NCI-H146 (cell line): ENCODE measurements around the gene TMEM14A.
A peak's percentile ranks its signal among the peaks of the same experiment; 100 is the strongest.
"Not testable (repeated sequence)": the region's sequence is repeated elsewhere in the genome, so short reads cannot be mapped to it uniquely, and the experiment has no call there.

Source experiments
- DNase-seq: peaks from one replicate; lab custom pipeline; 2025; lab: John Stamatoyannopoulos, UW

TMEM14A gene, protein sequence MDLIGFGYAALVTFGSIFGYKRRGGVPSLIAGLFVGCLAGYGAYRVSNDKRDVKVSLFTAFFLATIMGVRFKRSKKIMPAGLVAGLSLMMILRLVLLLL

DNA sequence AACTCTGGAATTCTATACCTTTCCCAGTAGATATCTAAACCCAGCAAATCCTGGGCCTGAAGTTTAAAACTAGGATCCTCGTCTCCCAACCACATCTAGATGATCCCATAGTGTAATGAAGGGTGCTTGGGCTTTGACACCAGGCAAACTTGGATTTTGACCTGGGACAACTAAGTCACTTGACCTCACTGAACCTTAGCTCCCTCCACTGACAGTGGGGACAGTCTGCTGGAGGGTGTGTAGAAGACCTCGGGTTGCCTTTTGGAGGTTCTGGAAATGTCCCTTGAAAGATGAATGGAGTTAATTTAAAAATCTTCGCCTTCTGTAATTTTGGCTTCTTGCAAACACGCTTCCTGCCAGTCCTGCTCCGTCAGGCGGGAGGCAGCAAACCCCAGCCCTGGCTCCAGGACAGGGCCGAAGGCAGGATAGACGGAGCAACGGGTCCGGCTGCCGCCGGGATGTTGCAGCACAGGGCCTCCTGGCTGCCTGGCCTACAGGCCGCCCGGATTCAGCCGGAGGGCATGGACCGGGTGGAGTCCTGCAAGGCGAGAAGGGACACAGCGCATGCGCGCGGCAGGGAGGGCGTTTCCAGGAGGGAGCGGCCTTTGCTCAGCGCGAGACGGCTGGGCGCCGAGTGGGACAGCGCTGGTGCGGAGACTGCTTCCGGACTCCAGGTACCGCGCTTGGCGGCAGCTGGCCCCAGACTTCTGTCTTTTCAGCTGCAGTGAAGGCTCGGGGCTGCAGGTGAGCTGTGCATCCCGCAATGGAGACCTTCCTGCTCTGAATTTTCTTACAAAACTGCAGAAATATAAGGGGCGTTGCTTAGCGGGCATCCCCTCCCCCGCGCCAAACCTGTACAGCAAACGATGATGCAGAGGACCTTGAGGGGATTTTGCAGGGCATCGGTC, at the start of gene TMEM14A:
Gene TMEM14A, plus strand, starts transcription at position 612 of the 908 bp plus-strand sequence. CDS start 5,990 bp downstream, outside the sequence.
- DNase-seq, result peak; percentile 97

DNA sequence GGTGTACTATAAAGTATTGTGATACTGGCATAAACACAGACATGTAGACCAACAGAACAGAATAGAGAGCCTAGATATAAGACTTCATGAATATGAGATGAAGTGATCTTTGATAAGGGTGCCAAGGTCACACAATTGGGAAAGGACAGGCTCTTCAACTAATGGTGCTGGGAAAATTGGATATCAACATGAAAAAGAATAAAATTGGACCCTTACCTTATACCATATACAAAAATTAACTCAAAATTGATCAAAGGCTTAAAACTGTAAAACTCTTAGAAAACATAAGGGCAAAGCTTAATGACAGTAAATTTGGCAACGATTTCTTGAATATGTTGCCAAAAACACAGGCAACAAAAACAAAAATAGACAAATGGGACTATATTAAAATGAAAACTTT, 49.3 kb upstream of the TMEM14A start:
- no peak for DNase-seq

- DNase-seq, result no peak
These were observed 48.1 kb upstream of the TMEM14A start for GRCh38 chr6:52622810-52623209.

DNA sequence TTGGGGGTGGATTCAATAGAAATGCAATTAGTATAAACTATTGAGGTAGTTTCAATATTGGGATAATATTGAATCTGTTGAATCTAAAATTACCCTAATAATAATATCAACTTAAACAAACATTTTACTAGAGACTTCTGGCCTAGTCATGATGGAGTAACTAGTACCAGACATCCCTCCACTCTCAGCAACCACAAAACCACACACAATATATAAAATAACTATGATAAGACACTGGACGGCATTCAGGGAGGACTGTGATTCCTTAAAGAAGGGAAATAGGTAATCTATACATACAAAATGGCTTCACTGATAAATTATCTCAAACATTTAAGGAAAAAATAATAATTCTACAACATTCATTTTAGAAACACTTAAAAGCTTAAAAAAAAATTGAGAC, 38.9 kb upstream of the TMEM14A start:
- no peak for DNase-seq

DNA sequence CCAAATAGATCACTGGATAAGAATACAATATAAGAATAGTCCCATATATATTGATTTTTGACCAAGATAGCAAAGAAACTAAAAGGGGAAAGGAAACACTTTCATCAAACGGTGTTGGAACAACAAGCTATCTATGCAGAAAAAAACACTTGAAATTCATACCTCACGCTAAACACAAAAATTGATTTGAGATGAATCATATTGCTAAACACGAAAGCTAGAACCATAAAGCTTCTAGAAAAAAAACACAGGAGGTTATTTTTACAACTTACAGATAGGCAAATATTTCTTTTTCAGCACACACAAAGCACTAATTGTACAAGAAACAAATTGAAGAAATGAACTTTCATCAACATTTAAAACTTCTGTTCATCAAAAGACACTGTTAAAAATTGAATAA, 36.7 kb upstream of the TMEM14A start:
- no peak for DNase-seq

GRCh38 chr6:52635049-52635577, 35.8 kb upstream of the TMEM14A start:
- DNase-seq, result no peak

DNA sequence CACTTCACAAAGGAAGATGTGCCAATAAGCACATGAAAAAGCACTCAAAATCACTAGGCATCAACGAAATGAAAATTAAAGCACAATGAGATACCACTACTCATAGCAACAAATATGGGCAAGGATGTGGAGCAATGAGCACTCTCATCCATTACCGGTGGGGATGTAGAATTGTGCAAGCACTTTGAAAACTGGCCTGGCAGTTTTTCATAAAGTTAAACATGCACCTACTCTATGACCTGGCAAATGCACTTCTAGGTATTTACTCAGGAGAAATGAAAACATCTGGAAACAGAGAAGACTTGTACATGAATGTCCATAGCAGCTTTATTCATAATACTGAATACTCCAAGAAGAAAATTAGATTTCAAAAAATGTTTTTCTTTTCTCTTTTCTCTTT, 34.1 kb upstream of the TMEM14A start:
- DNase-seq, result no peak

DNA sequence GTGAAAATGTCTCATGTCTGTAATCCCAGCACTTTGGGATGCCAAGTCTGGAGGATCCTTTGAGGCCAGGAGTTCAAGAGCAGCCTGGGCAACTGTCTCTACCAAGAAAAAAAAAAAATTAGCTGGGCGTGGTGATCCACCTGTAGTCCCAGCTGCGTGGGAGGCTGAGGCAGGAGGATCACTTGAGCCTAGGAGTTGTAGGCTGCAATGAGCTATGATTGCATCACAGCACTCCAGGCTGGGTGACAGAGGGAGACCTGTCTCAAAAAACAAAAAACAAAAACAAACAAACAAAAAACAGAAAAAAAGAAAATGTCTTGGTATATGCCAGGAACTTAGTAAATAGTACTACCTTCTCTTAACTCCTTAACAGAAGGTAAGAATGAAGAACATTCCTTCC, 31.4 kb upstream of the TMEM14A start:
- peak; percentile 3 for DNase-seq

DNA sequence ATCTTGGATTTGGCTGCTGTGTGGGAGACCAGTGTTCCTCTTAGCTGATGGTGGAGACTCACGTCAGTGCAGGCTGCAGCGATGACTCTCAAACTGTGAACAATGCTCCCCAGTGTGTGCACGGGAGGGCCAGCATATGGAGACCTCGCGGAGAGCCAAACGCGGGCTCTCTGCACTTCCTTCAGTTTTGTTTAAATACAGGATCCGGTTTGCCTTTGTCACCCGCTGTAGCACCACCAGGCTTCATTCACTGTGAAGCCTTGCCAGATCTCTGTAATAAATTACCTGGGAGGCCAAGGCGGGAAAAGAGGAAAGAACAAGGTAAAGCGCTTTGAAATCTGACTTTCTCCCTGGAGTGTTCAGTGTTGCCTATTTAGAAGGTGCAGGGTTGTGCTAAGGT, 30.7 kb upstream of the TMEM14A start:
- DNase-seq, result peak; percentile 90

DNA sequence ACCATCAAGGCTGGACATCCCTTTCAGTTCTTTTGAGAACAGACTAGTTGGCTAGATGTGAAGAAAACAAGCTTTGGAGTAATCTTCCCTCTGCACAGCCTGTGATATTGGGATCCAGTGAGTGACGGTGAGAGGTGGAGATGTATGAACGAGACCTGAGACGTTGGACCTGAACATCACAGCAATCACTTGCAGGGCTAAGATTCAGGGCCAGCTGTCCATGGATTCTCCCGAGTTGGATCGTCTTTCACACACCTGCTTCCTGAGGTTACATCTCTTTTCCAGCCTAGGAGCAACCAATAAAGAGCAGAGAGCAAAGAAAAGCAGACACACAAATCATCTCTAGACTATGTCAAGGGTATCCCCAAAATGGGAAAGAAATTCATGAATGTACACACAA, 30.0 kb upstream of the TMEM14A start:
- DNase-seq, result peak; percentile 63

DNA sequence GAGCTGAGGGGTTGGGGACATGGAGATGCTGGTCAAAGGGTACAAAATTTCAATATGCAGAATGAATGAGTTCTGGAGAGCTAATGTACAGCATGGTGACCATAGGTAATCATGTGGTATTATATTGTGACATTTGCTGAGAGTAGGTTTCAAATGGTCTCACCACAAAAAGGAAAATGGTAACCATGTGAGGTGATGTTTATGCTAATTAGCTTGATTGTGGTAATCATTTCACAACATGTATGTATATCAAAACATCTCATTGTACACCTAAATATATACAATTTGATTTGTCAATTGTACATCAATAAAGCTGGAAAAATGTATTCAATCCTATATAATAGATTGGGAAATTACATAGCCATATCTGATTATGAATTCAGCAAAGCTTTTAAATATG, 29.5 kb upstream of the TMEM14A start:
- no peak for DNase-seq

DNA sequence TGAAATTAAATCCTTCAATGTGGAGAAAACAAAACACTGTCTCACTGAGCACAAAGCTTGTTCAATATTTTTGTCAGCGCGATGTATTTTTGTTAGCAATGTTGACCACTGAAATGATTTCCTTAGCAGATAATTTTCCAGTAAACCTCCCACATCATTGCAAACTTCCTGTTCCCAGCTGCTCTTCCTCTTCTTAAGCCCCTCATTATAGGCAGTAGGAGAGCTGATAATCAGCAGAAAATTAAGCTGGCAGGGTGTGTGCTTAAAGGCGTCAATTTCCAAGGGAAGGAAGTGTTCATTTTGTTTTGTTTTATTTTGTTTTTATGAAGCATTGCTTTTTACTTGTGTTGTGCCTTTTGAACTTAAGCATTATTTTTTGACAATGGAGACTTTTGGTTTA, 29.1 kb upstream of the TMEM14A start:
- DNase-seq, result peak; percentile 72

- peak; percentile 34 for DNase-seq
These were observed 28.5 kb upstream of the TMEM14A start for GRCh38 chr6:52642368-52642767.

DNA sequence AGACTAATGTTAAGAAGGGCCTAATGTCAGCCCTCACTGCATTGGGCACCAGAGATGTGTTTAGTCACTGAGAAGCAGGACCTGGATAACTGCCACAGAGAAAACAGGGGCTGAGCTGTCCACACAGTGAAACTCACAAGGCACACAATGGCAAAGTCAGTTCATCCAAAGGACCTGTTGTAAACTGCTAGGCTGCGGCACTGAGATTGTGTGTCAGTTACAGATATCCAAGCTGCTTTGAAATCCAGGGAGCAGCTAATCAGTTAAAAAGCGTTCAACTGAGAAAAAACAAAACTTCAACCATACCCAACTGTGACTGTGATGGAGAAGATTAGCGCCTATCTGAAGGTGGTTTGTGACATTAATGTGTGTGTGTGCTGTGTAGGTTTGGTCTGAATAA, 27.8 kb upstream of the TMEM14A start:
- no peak for DNase-seq

GRCh38 chr6:52644253-52644652, 26.7 kb upstream of the TMEM14A start:
- DNase-seq, result no peak

- DNase-seq, result no peak
These were observed 24.9 kb upstream of the TMEM14A start for GRCh38 chr6:52645976-52646375.

DNA sequence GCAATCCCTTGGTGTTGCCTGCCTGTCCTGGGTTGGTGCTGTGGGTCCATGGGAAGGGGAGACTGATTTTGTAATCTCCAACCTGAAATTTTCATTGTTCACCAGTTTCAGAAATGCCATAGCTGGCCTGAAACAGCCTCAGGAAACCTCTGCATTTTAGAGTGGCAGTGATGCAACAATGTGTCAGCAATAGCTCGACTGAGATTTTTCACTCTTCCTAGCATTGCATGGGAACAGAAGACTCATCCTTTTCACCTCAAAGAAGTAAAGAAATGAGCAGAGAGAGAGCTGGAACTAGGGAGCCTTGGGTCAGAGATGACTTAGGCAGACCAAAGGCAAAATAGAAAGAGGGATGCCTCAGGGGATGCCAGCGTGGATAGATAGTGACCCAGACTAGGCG, 23.7 kb upstream of the TMEM14A start:
- DNase-seq, result no peak

DNA sequence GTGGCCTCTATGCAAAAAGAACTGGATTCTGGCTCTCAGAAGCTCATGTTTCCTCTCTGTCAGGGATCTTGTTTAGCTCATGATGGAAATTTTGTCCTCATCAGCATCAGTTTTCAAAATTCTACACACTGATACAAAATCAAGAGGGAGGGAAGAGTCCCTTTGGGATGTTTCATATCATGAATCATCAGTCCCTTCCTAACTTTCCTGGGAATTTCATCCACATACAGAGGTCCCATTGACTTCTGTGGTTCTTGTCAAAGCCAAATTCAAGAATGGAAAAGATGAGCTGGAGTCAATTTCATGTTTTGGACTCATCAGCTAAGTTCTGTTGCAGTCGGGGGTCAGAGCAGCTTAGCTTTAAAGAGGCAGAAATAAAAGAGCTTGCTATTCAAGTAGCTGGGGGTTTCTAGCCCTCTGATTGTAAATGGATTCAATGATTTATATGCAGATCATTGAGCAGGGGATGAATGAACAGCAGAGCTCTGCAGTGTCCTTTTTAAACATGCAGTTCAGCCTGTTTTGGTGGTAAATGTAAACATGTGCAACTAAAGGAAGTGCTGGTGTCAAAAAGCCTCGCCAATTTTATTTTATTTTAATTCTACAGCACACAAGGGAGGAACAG, 21.3 kb upstream of the TMEM14A start:
- DNase-seq, result no peak

- no peak for DNase-seq
These were observed 20.0 kb upstream of the TMEM14A start for GRCh38 chr6:52650941-52651340.

DNA sequence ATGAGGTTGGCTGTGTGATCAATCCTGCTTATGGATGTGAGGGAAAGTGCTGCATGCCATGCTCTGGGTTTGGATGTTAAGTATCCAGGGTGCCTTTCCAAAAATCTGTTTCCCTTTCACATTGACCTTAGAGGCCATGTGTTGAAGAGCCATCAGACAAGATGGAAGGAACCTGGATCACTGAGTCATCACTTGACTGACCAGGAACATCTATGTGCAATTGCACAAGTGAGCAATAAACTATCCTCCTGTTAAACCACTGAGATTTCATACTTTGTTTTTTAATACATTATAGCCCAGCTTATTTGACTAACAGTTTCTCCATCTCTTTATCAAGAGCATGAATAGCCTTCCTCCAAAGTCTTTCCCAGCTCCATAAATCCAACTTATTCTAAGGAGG, 17.8 kb upstream of the TMEM14A start:
- DNase-seq, result no peak

GRCh38 chr6:52654007-52654406, 16.9 kb upstream of the TMEM14A start:
- DNase-seq, result no peak

- no peak for DNase-seq
These were observed 16.3 kb upstream of the TMEM14A start for GRCh38 chr6:52654592-52654991.

DNA sequence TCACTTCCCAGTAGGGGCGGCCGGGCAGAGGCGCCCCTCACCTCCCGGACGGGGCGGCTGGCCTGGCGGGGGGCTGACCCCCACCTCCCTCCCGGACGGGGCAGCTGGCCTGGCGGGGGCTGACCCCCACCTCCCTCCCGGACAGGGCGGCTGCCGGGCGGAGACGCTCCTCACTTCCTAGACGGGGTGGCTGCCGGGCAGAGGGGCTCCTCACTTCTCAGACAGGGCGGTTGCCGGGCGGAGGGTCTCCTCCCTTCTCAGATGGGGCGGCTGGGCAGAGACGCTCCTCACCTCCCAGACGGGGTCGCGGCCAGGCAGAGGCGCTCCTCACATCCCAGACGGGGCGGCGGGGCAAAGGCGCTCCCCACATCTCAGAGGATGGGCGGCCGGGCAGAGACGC, 15.0 kb upstream of the TMEM14A start:
- DNase-seq, result not testable (repeated sequence)
